Activated CD4-positive, alpha-beta memory T cell treated with anti-CD3 and anti-CD28 coated beads, Interleukin-2, amount 10 ng/mL, durations not matched to agents 7 days and 5 days (primary cell): ENCODE measurements around the gene MYO9B. TPM values are rescaled to one million over a fixed set of nuclear protein-coding genes. Genes with fewer than 3 reads are reported as not detected.
A peak's percentile ranks its signal among the peaks of the same experiment; 100 is the strongest.

Experiments
- CTCF ChIA-PET: fragments of 350-600 bp; sonication (Branson Sonifier 250); formaldehyde crosslinking; loops from one replicate; lab custom pipeline; 2021; ENCODE audit warnings: antibody characterized with exemption, inconsistent platforms; lab: Charles Lee
- POLR2A ChIA-PET: fragments of 350-600 bp; sonication (Branson Sonifier 250); formaldehyde crosslinking; loops from one replicate; lab custom pipeline; 2021; ENCODE audit warnings: antibody characterized with exemption; lab: Charles Lee
- DNase-seq: peaks from one replicate; pipeline ENCODE4 v3.0.0-alpha.2; 2020
- H3K27ac Mint-ChIP-seq: one replicate; pipeline ENCODE4 v1.8.0; 2021; ENCODE audit warnings: mild to moderate bottlenecking, mixed read lengths
- H3K27me3 Mint-ChIP-seq: one replicate; pipeline ENCODE4 v1.8.0; 2021; ENCODE audit warnings: mixed read lengths
- H3K36me3 Mint-ChIP-seq: one replicate; pipeline ENCODE4 v1.8.0; 2021; ENCODE audit warnings: low read depth, mixed read lengths
- H3K4me1 Mint-ChIP-seq: one replicate; pipeline ENCODE4 v1.8.0; 2021; ENCODE audit warnings: mixed read lengths
- H3K4me3 Mint-ChIP-seq: one replicate; pipeline ENCODE4 v1.8.0; 2021; ENCODE audit warnings: mild to moderate bottlenecking, mixed read lengths
- H3K9me3 Mint-ChIP-seq: one replicate; pipeline ENCODE4 v1.8.0; 2021; ENCODE audit warnings: mixed read lengths
- total RNA-seq, 2 experiments: library from RNA; stranded (reverse); gene quantifications; one replicate each; pipeline ENCODE4 v1.2.3, GENCODE V29; 2021

MYO9B gene
- total RNA-seq, 2 experiments from 2014 or later, result 190 to 203 TPM

DNA sequence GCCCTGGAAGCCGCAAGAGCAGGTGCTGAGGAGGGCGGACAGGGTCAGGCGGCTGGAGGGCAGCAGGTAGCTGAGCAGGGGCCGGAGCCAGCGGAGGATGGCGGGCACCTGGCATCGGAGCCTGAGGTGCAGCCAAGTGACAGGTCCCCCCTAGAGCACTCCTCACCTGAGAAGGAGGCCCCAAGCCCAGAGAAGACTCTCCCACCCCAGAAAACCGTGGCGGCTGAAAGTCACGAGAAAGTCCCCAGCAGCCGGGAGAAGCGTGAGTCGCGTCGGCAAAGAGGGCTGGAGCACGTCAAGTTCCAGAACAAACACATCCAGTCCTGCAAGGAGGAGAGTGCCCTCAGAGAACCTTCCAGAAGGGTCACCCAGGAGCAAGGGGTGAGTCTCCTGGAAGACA, 119.0 kb downstream of the MYO9B start:
- no peaks in the 10 kb centered on the region for H3K9me3 Mint-ChIP-seq
- no peak for DNase-seq
- ChIA-PET CTCF (no interaction called here), POLR2A (interaction anchor here (1.6 kb wide), 1 partner anchor 10 kb away, joined by 3 read pairs; no protein-coding TSS in a partner anchor)
- no peaks in the 10 kb centered on the region for H3K4me1 Mint-ChIP-seq
- peaks cover 59% of the 10 kb centered on the region for H3K36me3 Mint-ChIP-seq
- no peak overlapping the region for H3K4me3 Mint-ChIP-seq
- no peaks in the 10 kb centered on the region for H3K27me3 Mint-ChIP-seq
- no peak overlapping the region for H3K27ac Mint-ChIP-seq

DNA sequence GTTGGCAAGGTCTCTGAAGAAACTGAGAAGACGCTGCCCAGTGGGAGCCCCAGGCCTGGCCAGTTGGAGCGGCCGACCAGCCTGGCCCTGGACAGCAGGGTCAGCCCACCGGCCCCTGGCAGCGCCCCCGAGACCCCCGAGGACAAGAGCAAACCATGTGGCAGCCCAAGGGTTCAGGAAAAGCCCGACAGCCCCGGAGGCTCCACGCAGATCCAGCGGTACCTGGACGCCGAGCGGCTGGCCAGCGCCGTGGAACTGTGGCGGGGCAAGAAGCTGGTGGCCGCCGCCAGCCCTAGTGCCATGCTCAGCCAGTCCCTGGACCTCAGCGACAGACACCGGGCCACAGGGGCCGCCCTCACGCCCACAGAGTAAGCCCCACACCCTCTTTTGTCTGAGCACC, 119.5 kb downstream of the MYO9B start:
- Mint-ChIP-seq H3K27me3 (no peaks in the 10 kb centered on the region), H3K4me3 (no peak overlapping the region), H3K27ac (no peak overlapping the region), H3K9me3 (no peaks in the 10 kb centered on the region), H3K4me1 (no peaks in the 10 kb centered on the region), H3K36me3 (peaks cover 59% of the 10 kb centered on the region)
- CTCF ChIA-PET, result no interaction called here
- no peak for DNase-seq
- POLR2A ChIA-PET, result no interaction called here

DNA sequence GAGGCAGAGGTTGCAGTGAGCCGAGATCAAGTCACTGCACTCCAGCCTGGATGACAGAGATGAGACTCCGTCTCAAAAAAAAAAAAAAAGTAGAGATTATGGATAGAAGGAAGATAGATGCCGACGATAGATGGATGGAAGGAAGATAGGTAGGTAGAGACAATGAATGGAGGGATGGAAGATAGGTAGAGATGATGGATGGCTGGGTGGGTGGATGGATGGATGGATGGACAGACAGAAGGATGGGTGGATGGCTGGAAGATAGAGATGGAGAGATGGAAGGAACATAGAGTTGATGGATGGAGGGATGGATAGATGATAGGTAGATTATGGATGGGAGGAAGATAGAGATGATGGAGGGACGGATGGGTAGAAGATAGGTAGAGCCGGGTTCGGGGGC, 121.0 kb downstream of the MYO9B start:
- H3K9me3 Mint-ChIP-seq, result no peaks in the 10 kb centered on the region
- H3K4me3 Mint-ChIP-seq, result no peak overlapping the region
- CTCF ChIA-PET, result no interaction called here
- POLR2A ChIA-PET, result no interaction called here
- peaks cover 63% of the 10 kb centered on the region for H3K36me3 Mint-ChIP-seq
- no peak for DNase-seq
- H3K4me1 Mint-ChIP-seq, result no peaks in the 10 kb centered on the region
- H3K27ac Mint-ChIP-seq, result no peak overlapping the region
- no peaks in the 10 kb centered on the region for H3K27me3 Mint-ChIP-seq

DNA sequence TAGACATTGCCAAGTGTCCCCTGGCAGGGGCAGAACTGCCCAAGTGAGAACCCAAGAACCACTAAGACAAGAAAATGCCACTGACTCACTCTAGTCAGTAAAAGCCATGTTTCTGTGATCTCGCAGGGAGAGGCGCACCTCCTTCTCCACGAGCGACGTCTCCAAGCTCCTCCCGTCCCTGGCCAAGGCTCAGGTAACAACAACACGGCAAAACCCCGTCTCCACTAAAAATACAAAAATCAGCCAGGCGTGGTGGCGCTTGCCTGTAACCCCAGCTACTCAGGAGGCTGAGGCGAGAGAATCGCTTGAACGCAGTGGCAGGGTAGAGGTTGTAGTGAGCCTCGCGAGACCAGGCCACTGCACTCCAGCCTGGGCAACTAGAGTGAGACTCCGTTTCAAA, 122.1 kb downstream of the MYO9B start:
- Mint-ChIP-seq H3K36me3 (peaks cover 72% of the 10 kb centered on the region), H3K27ac (no peak overlapping the region)

DNA sequence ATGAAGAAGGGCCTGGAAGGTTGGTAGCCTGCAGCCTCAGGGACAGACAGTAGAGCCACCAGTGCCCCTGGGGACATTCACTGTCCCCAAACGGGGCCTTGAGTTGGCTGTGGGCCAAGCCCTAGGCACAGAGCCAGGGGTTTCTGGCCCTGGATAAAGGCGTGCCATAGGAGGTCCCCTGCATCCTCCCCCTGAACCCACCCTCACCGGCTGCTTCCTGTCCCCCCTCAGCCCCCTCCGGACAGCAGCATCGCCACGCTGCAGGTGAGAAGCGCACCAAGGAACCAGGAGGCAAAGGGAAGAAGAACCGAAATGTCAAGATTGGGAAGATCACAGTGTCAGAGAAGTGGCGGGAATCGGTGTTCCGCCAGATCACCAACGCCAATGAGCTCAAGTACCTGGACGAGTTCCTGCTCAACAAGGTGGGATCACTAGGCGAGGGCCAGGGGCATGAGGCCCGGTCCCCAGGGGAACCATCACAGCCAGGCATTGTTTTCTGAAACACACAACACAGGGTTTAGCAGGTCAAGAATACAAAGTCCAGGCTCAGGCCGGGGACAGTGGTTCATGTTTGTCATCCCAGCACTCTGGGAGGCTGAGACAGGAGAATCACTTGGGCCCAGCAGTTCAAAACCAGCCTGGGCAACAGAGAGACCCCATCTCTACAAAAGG, 125.0 kb downstream of the MYO9B start:
- Mint-ChIP-seq H3K27ac (no peak overlapping the region), H3K36me3 (peaks cover 78% of the 10 kb centered on the region), H3K9me3 (no peaks in the 10 kb centered on the region), H3K4me1 (no peaks in the 10 kb centered on the region), H3K27me3 (no peaks in the 10 kb centered on the region), H3K4me3 (no peak overlapping the region)
- POLR2A ChIA-PET, result interaction anchor here (2.7 kb wide), 1 partner anchor 16 kb away, joined by 9 read pairs; no protein-coding TSS in a partner anchor
- no peak for DNase-seq
- CTCF ChIA-PET, result no interaction called here

More for the DNA sequence above, 122.1 kb downstream of the MYO9B start:
- DNase-seq, result no peak
- Mint-ChIP-seq H3K4me1 (no peaks in the 10 kb centered on the region), H3K9me3 (no peaks in the 10 kb centered on the region), H3K4me3 (no peak overlapping the region), H3K27me3 (no peaks in the 10 kb centered on the region)
- ChIA-PET POLR2A (no interaction called here), CTCF (no interaction called here)

DNA sequence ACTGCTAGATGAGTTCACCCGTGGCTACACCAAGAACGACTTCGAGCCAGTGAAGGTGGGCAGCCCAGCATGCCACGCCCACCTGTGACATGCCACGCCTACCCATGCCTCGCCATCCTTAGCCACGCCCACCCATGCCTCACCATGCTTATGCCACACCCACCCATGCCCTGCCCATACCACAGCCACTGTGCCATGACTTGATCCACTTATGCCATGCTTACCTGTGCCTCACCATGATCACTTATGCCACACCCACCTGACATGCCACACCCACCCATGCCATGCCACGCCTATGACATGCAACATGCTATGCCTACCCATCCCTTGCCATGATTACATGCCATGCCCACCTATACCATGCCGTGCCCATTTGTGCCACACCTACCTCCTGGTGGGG, 126.7 kb downstream of the MYO9B start:
- Mint-ChIP-seq H3K4me3 (no peak overlapping the region), H3K9me3 (no peaks in the 10 kb centered on the region), H3K36me3 (peaks cover 76% of the 10 kb centered on the region), H3K27me3 (no peaks in the 10 kb centered on the region), H3K4me1 (no peaks in the 10 kb centered on the region), H3K27ac (no peak overlapping the region)
- ChIA-PET CTCF (no interaction called here), POLR2A (no interaction called here)
- DNase-seq, result peak; percentile 30

DNA sequence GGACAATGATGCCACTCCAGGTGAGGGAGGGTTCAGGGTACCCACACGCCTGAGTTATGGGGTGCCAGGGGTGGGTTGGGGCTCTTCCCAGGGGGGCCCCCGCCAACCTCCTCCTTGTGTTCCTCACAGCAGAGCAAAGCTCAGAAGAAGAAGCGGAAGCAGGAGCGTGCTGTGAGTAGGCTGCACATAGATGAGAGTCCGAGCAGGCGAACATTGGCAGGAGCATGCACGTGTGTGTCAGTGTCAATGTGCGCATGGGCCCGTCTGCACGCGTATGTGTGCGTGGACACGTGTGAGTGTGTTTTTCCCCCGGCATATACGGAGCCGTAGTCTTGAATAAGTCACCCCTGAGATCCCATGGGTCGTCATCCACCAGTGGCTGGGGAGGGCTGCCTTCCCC, 127.1 kb downstream of the MYO9B start:
- ChIA-PET CTCF (no interaction called here), POLR2A (no interaction called here)
- Mint-ChIP-seq H3K27ac (no peak overlapping the region), H3K9me3 (no peaks in the 10 kb centered on the region), H3K27me3 (no peaks in the 10 kb centered on the region), H3K36me3 (peaks cover 71% of the 10 kb centered on the region), H3K4me3 (no peak overlapping the region), H3K4me1 (no peaks in the 10 kb centered on the region)
- DNase-seq, result no peak

DNA sequence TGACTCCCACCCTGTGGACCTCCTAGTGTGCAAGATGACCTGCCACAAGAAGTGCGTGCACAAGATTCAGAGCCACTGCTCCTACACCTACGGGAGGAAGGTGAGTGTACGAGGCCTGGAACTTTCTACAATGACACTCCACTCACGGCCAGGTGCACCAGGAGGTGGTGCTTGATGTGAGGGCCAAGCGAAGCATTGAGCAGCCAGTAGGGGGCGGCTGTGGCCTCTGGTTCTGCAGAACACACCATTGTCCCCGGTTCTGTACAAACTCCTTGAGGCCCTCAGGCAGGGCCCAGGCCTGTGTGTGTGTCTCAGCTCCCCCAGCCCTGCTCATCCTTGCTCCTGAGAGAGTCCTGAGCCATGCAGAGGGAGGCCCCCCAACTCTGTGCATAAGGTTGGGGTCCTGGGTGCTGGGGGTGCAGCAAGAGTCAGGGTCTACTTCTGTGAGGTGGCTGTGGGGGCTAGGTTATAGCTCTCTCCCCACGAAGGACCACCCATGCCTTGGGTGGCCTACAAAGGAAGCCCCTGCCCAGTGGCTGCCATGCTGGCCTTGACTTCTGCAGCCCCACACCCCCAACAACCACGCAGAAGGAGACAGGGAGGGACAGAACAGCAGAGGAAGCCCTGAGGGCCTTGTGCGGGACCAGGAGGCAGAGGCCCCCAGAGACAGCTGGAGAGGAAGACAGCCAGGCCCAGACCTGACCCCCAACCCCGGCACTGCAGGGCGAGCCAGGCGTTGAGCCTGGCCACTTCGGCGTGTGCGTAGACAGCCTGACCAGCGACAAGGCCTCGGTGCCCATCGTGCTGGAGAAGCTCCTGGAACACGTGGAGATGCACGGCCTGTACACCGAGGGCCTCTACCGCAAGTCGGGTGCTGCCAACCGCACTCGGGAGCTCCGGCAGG, 129.9 kb downstream of the MYO9B start:
- Mint-ChIP-seq H3K36me3 (peaks cover 77% of the 10 kb centered on the region), H3K4me3 (no peak overlapping the region), H3K9me3 (no peaks in the 10 kb centered on the region), H3K27ac (no peak overlapping the region), H3K27me3 (no peaks in the 10 kb centered on the region), H3K4me1 (peaks cover 16% of the 10 kb centered on the region)
- peak; percentile 69 for DNase-seq
- CTCF ChIA-PET, result interaction anchor here (1.2 to 1.3 kb wide), 3 partner anchors 17 to 61 kb away, joined by 3 to 4 read pairs (median 3); partner anchors contain the start of genes BABAM1 and USHBP1
- POLR2A ChIA-PET, result interaction anchor here (1.4 to 1.5 kb wide), 2 partner anchors 9 to 76 kb away, joined by 4 read pairs; partner anchors contain the start of genes ANKLE1 and USE1

DNA sequence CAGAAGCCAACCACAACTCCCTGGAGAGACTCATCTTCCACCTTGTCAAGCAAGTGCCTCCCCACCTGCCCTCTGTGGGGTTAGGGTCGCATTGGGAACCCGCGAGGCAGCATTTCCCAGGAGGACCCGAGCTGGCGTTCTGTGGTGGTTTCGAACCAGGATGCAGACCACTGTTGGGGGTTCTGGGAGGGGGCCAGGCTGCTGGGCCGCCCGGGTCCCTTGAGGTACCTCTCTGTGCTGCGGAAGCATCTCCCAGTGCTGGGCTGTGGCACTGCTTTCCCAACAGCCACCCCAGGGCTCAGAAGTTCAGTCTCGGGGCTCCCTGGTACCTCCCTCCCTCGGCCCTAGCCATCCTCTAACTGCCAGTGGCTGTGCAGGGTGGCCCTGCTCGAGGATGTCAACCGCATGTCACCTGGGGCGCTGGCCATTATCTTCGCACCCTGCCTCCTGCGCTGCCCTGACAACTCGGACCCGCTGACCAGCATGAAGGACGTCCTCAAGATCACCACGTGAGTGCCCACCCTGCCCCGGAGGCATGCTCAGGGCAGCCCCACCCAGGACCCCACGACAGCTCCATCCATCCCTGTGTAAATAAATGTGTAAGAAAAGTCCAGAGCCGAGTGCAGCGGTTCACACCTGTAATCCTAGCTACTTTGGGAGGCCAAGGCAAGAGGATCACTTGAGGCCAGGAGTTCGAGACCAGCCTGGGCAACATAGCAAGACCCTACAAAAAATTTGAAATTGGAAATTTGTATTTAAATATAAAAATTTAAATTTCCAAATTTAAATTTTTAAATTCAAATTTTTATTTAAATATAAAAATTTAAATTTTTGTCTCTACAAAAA, 131.4 kb downstream of the MYO9B start:
- DNase-seq, result no peak
- no peaks in the 10 kb centered on the region for H3K27me3 Mint-ChIP-seq
- peaks cover 71% of the 10 kb centered on the region for H3K36me3 Mint-ChIP-seq
- no peaks in the 10 kb centered on the region for H3K9me3 Mint-ChIP-seq
- ChIA-PET POLR2A (interaction anchor here (1.5 kb wide), 1 partner anchor 74 kb away, joined by 4 read pairs; the partner anchor contains the start of gene ANKLE1), CTCF (no interaction called here)
- H3K27ac Mint-ChIP-seq, result no peak overlapping the region
- H3K4me1 Mint-ChIP-seq, result peaks cover 16% of the 10 kb centered on the region
- H3K4me3 Mint-ChIP-seq, result no peak overlapping the region

DNA sequence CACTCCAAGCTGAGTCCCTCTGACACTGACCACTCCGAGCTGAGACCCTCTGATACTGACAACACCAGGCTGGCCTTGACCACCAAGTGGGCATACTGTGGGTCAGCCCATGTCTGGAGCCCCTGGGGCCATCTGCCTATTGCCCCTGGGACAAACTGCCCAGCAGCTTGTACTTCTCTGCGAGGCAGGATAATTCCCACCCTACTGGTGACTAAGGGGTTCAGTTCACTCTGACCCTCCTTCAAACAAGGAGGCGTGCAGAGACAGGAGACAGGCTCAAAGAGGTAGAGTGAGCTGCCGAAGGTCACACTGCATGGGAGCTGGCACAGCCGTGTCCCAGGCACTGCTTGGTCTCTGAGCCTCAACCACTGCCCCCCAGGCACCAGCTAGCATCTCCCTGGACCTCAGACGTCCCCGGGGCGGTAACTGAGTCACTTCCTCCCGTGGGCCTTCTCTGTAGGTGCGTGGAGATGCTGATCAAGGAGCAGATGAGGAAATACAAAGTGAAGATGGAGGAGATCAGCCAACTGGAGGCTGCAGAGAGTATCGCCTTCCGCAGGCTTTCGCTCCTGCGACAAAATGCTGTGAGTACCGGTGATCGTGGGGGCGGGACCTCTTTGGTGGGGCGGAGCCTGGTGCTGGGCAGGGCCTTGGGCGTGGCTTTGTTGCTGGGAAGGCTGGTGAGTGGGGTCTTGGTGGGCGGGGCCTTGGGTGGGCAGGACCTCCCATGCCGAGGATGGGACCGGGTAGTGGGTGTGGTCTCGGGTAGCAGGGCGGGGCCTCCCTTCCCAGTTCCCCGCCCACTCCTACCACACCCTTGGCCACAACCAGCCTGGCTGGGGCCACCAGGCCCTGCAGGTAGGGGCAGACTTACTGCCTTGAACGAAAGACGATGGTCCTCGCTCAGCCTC, 133.8 kb downstream of the MYO9B start:
- no peaks in the 10 kb centered on the region for H3K27me3 Mint-ChIP-seq
- ChIA-PET CTCF (interaction anchor here (1.2 to 1.3 kb wide), 2 partner anchors 25 to 26 kb away, joined by 3 to 5 read pairs; no protein-coding TSS in a partner anchor), POLR2A (interaction anchor here (1.1 kb wide), 1 partner anchor 58 kb away, joined by 4 read pairs; the partner anchor contains the start of gene BABAM1)
- H3K4me1 Mint-ChIP-seq, result peaks cover 18% of the 10 kb centered on the region
- no peaks in the 10 kb centered on the region for H3K9me3 Mint-ChIP-seq
- H3K27ac Mint-ChIP-seq, result peak overlapping the region; percentile 27
- peaks cover 62% of the 10 kb centered on the region for H3K36me3 Mint-ChIP-seq
- H3K4me3 Mint-ChIP-seq, result no peak overlapping the region
- peak; percentile 52 for DNase-seq

DNA sequence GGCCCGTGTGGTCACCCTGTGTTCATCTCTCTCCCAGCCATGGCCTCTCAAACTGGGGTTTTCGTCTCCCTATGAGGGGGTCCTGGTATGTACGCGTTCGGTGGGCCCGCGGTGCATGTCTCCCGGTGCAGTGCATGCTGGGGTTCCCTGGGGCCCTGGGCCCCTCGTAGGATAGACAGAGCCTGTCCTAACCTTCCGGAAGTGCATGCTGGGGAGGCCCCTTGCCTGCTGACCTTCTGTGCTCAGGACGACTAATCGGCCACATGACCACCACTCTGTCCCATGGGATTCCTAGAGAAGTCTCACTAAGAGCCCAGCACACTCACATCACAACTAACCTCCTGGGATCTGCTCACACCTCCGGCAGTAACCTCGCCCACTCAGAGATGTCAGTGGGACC, 134.7 kb downstream of the MYO9B start:
- Mint-ChIP-seq H3K9me3 (no peaks in the 10 kb centered on the region), H3K36me3 (peaks cover 55% of the 10 kb centered on the region), H3K27ac (no peak overlapping the region), H3K4me3 (no peak overlapping the region), H3K27me3 (no peaks in the 10 kb centered on the region), H3K4me1 (peaks cover 25% of the 10 kb centered on the region)
- CTCF ChIA-PET, result no interaction called here
- POLR2A ChIA-PET, result no interaction called here
- DNase-seq, result no peak
